DOHH2 (cell line): ENCODE results near the gene ALDH1B1.

Experiments
- CTCF ChIP-seq: fragments of 200-600 bp; sonication (generic); IDR thresholded peaks from one replicate; pipeline ENCODE4 v1.5.1; 2014; ENCODE audit warnings: antibody characterized with exemption, mild to moderate bottlenecking, low read depth, low read length; ENCODE audit not compliant: poor library complexity, severe bottlenecking
- EZH2phosphoT487 ChIP-seq: fragments of 200-600 bp; sonication (generic); IDR thresholded peaks from 2 replicates; pipeline ENCODE4 v1.6.1; 2017; ENCODE audit warnings: borderline replicate concordance, mild to moderate bottlenecking, antibody characterized with exemption, low read length, moderate library complexity, mixed read lengths

GRCh38 chr9:38414040-38414723 lies 21.7 kb downstream of the ALDH1B1 start:
- no peak for TF ChIP-seq CTCF
- no peak for TF ChIP-seq EZH2phosphoT487
